BLaER1 (cell line): ENCODE data around the gene JADE1.

ENCODE experiments used
- H3K27ac ChIP-seq: shearing (Covaris generic); formaldehyde crosslinking; 2 replicates; pipeline ENCODE4 v1.8.1; 2022
- H3K27me3 ChIP-seq: shearing (Covaris generic); formaldehyde crosslinking; 2 replicates; pipeline ENCODE4 v1.8.1; 2022
- H3K36me3 ChIP-seq: shearing (Covaris generic); formaldehyde crosslinking; 2 replicates; pipeline ENCODE4 v1.8.1; 2022
- H3K4me1 ChIP-seq: shearing (Covaris generic); formaldehyde crosslinking; 2 replicates; pipeline ENCODE4 v1.8.1; 2022
- H3K4me2 ChIP-seq: shearing (Covaris generic); formaldehyde crosslinking; 2 replicates; pipeline ENCODE4 v1.8.1; 2022
- H3K4me3 ChIP-seq: shearing (Covaris generic); formaldehyde crosslinking; 2 replicates; pipeline ENCODE4 v1.8.1; 2022
- H3K9ac ChIP-seq: shearing (Covaris generic); formaldehyde crosslinking; 2 replicates; pipeline ENCODE4 v1.8.1; 2022
- H3K9me3 ChIP-seq: shearing (Covaris generic); formaldehyde crosslinking; 2 replicates; pipeline ENCODE4 v1.8.1; 2022
- H4K20me1 ChIP-seq: shearing (Covaris generic); formaldehyde crosslinking; 2 replicates; pipeline ENCODE4 v1.8.1; 2022
- Cebpa-rat ChIP-seq: shearing (Covaris generic); IDR thresholded peaks from 2 replicates; pipeline ENCODE4 v1.8.1; 2022

The JADE1 gene

DNA sequence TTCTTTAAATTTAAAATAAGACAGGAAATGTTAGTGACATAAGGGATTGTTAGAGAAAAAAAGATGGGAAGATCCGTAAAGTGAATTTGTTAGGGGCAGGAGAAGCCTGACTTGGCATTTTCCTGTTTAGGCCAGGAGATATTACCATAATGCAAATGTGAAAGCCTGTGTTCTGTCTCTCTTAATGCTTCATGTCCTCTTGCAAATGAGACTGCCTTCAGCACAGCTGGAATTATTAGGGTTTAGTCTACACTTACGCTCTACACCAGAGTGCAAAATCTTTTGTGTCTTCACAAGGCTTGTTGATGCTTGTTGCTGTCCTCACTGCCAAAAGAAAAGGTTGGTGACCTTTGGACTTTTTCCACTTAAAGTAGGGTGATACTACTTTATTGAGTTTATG, 56.8 kb downstream of the JADE1 start:
- Histone ChIP-seq H3K4me3 (no peak overlapping the region), H3K9me3 (no peaks in the 10 kb centered on the region), H3K4me1 (peaks cover 23% of the 10 kb centered on the region), H4K20me1 (peaks cover 28% of the 10 kb centered on the region), H3K27ac (no peak overlapping the region), H3K36me3 (peaks cover 93% of the 10 kb centered on the region), H3K9ac (no peak overlapping the region), H3K4me2 (no peak overlapping the region), H3K27me3 (no peaks in the 10 kb centered on the region)
- no peak for TF ChIP-seq Cebpa-rat

DNA sequence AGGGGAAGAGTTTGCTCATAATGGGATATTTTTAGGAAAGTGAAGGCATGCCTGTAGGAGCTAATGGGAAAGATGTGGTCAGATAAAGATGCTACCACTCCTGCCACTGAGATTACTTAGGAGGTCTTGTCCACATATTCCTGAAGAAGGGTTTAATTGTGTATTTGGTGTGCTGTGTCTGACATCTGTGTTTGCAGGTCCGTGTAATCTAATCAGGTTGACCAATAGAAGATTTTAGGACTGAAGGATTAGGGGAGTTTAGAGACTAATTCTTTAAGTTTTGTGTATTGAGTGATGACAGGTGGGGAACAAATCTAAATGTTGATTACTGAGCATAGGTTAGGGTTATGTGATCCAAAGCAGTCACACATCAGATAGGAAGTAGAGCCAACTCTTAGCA, 57.2 kb downstream of the JADE1 start:
- Histone ChIP-seq H3K36me3 (peaks cover 93% of the 10 kb centered on the region), H3K4me3 (no peak overlapping the region), H4K20me1 (peaks cover 24% of the 10 kb centered on the region), H3K27ac (no peak overlapping the region), H3K4me2 (no peak overlapping the region), H3K9me3 (no peaks in the 10 kb centered on the region), H3K27me3 (no peaks in the 10 kb centered on the region), H3K9ac (no peak overlapping the region), H3K4me1 (peaks cover 18% of the 10 kb centered on the region)
- no peak for TF ChIP-seq Cebpa-rat

DNA sequence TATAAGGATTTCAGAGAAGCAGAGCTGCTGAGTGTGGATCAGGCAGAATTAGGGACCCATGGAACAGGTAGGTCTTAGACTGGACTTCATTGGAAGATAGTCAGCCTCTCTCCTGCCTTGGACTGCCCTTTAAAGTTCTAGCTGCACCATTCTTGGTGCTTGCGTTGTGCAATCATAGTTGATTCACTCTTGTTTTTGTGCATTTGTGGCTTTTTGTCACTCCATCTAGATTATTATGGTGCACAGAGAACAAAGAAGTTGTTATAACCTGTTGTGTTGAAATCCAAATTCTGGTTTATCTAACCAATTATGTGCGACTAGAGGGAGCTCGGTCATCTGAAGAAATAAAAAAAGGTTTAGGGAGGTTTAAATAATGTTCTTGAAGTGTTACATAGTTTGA, 59.3 kb downstream of the JADE1 start:
- Histone ChIP-seq H3K4me2 (no peak overlapping the region), H4K20me1 (peaks cover 3% of the 10 kb centered on the region), H3K36me3 (peaks cover 99% of the 10 kb centered on the region), H3K27ac (no peak overlapping the region), H3K9ac (no peak overlapping the region), H3K4me3 (no peak overlapping the region), H3K27me3 (no peaks in the 10 kb centered on the region), H3K9me3 (no peaks in the 10 kb centered on the region), H3K4me1 (no peaks in the 10 kb centered on the region)
- no peak for TF ChIP-seq Cebpa-rat

GRCh38 chr4:128869776-128870509, 60.4 kb downstream of the JADE1 start:
- H3K4me2 ChIP-seq, result no peak overlapping the region
- no peaks in the 10 kb centered on the region for H4K20me1 ChIP-seq
- H3K4me3 ChIP-seq, result no peak overlapping the region
- no peak for TF ChIP-seq Cebpa-rat
- no peaks in the 10 kb centered on the region for H3K4me1 ChIP-seq
- no peak overlapping the region for H3K9ac ChIP-seq
- H3K9me3 ChIP-seq, result no peaks in the 10 kb centered on the region
- peaks cover 90% of the 10 kb centered on the region for H3K36me3 ChIP-seq
- no peak overlapping the region for H3K27ac ChIP-seq
- H3K27me3 ChIP-seq, result no peaks in the 10 kb centered on the region

- Histone ChIP-seq H3K36me3 (peaks cover 70% of the 10 kb centered on the region), H4K20me1 (peaks cover 10% of the 10 kb centered on the region; the same call in 1 of the 2 replicates), H3K27ac (no peak overlapping the region), H3K4me2 (no peak overlapping the region), H3K4me3 (no peak overlapping the region), H3K9ac (no peak overlapping the region), H3K9me3 (no peaks in the 10 kb centered on the region), H3K4me1 (peaks cover 19% of the 10 kb centered on the region), H3K27me3 (no peaks in the 10 kb centered on the region)
- TF ChIP-seq Cebpa-rat, result no peak
Observed at GRCh38 chr4:128871948-128872347, 62.4 kb downstream of the JADE1 start.

DNA sequence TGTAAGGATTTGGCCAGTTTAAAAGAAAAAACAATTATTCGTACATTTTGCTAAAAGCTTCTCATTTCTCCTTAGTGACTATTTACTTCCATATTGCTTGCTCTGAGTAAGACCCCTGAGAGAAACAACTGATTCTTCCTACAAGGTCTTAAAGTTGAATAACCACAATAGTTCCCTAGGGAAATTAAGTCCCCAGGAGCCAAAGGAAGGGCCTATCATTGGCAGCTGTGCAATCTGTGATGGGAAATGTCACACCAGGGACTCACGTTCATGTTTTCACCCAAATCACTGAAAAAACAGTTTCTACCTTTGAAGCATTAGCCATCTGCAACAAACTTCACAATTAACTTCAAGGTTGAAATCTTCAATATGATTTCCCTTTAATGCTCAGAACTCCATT, 66.7 kb downstream of the JADE1 start:
- Histone ChIP-seq H3K9me3 (no peaks in the 10 kb centered on the region), H4K20me1 (peaks cover 10% of the 10 kb centered on the region; the same call in 1 of the 2 replicates), H3K4me3 (no peak overlapping the region), H3K27me3 (no peaks in the 10 kb centered on the region), H3K36me3 (peaks cover 32% of the 10 kb centered on the region), H3K9ac (no peak overlapping the region), H3K4me1 (peaks cover 23% of the 10 kb centered on the region), H3K4me2 (peak overlapping the region; percentile 56), H3K27ac (no peak overlapping the region)
- no peak for TF ChIP-seq Cebpa-rat

DNA sequence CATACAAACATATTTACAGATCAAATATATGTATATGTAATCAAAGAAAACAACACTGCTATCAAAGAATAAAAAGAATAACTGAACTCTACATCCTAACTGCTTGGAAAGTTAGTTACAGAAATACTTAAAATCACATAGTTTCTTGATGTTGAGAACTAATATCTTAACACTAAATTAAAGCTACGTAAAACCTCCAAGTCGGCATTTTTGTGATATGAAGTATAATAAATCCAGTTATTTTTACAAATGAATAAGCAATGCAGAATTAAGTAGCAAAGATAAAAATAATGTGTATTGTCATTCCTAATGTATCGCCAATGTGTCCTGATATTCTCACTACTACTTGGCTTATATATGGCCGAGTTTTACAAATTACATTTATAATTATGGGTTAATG, 68.4 kb downstream of the JADE1 start:
- TF ChIP-seq Cebpa-rat, result no peak

DNA sequence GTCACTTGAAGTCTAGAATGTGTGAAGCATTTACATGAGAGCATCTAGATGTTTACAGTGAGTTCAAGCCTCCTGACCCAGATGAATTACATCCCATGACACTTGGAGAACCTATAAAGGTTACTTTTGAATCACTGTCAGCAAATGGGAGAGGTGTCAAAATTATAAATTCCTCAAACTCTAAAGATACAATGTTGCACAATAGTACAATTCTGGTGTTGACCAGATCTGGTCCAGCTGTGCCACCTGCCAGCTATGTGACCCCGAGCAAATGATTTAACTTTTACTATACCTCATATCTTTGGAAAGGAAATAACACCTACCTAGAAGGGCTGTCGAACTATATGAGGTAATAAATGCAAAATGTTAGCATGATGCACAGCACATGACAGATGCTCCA, 69.8 kb downstream of the JADE1 start:
- H3K36me3 ChIP-seq, result 0 out of 2 replicates have a peak, but pooled peaks cover 10% of the 10 kb centered on the region
- H3K9ac ChIP-seq, result no peak overlapping the region
- no peaks in the 10 kb centered on the region for H3K27me3 ChIP-seq
- H3K4me2 ChIP-seq, result no peak overlapping the region
- H4K20me1 ChIP-seq, result peaks cover 10% of the 10 kb centered on the region; the same call in 1 of the 2 replicates
- H3K4me1 ChIP-seq, result peaks cover 23% of the 10 kb centered on the region
- no peak overlapping the region for H3K27ac ChIP-seq
- TF ChIP-seq Cebpa-rat, result no peak
- H3K9me3 ChIP-seq, result no peaks in the 10 kb centered on the region
- H3K4me3 ChIP-seq, result no peak overlapping the region

More for the DNA sequence above, 68.4 kb downstream of the JADE1 start:
- Histone ChIP-seq H3K4me2 (no peak overlapping the region), H3K36me3 (peaks cover 19% of the 10 kb centered on the region), H3K9ac (no peak overlapping the region), H3K9me3 (no peaks in the 10 kb centered on the region), H3K27ac (no peak overlapping the region), H3K4me3 (no peak overlapping the region), H3K4me1 (peaks cover 23% of the 10 kb centered on the region), H4K20me1 (peaks cover 10% of the 10 kb centered on the region; the same call in 1 of the 2 replicates), H3K27me3 (no peaks in the 10 kb centered on the region)

- H3K4me1 ChIP-seq, result peaks cover 23% of the 10 kb centered on the region
- TF ChIP-seq Cebpa-rat, result no peak
- no peaks in the 10 kb centered on the region for H3K9me3 ChIP-seq
Observed at GRCh38 chr4:128879971-128880370, 70.5 kb downstream of the JADE1 start.

GRCh38 chr4:128880662-128881061, 71.2 kb downstream of the JADE1 start:
- Histone ChIP-seq H3K9me3 (no peaks in the 10 kb centered on the region), H3K36me3 (0 out of 2 replicates have a peak, but pooled peaks cover 10% of the 10 kb centered on the region), H3K9ac (no peak overlapping the region), H3K4me1 (peaks cover 17% of the 10 kb centered on the region), H3K4me3 (no peak overlapping the region), H3K27me3 (no peaks in the 10 kb centered on the region), H3K27ac (no peak overlapping the region), H3K4me2 (no peak overlapping the region), H4K20me1 (peaks cover 10% of the 10 kb centered on the region; the same call in 1 of the 2 replicates)
- peak; percentile 67; the same call in 1 of the 2 replicates for TF ChIP-seq Cebpa-rat

More at GRCh38 chr4:128879971-128880370, 70.5 kb downstream of the JADE1 start:
- Histone ChIP-seq H3K36me3 (0 out of 2 replicates have a peak, but pooled peaks cover 10% of the 10 kb centered on the region), H3K4me2 (no peak overlapping the region), H3K27me3 (no peaks in the 10 kb centered on the region), H3K4me3 (no peak overlapping the region), H3K27ac (no peak overlapping the region), H4K20me1 (peaks cover 10% of the 10 kb centered on the region; the same call in 1 of the 2 replicates), H3K9ac (no peak overlapping the region)
